ENCODE data around the gene DOCK9.

Gene DOCK9

GRCh38 chr13:98998831-98999638 lies 21.2 kb upstream of the DOCK9 start:
- peak in 1 of 2 donors; percentile 15 for DNase-seq (ENCODE audit: low read depth in 2 of 2)

- DNase-seq (ENCODE audit: low read depth in 2 of 2), result no peak
Observed at GRCh38 chr13:98997738-98998641, 20.1 kb upstream of the DOCK9 start.

GRCh38 chr13:98997011-98997730 lies 19.3 kb upstream of the DOCK9 start:
- no peak for DNase-seq (ENCODE audit: low read depth in 2 of 2)

GRCh38 chr13:98996046-98996445 lies 18.2 kb upstream of the DOCK9 start:
- DNase-seq (ENCODE audit: low read depth in 2 of 2), result no peak

GRCh38 chr13:98994896-98995295 lies 17.0 kb upstream of the DOCK9 start:
- no peak for DNase-seq (ENCODE audit: low read depth in 2 of 2)

- no peak for DNase-seq (ENCODE audit: low read depth in 2 of 2)
Observed at GRCh38 chr13:98994080-98994479, 16.2 kb upstream of the DOCK9 start.

- DNase-seq (ENCODE audit: low read depth in 2 of 2), result no peak
Observed at GRCh38 chr13:98992355-98992754, 14.5 kb upstream of the DOCK9 start.

GRCh38 chr13:98990701-98991100 lies 12.8 kb upstream of the DOCK9 start:
- DNase-seq (ENCODE audit: low read depth in 2 of 2), result no peak

GRCh38 chr13:98989469-98990235 lies 11.8 kb upstream of the DOCK9 start:
- no peak for DNase-seq (ENCODE audit: low read depth in 2 of 2)

GRCh38 chr13:98988780-98989179 lies 10.9 kb upstream of the DOCK9 start:
- no peak for DNase-seq (ENCODE audit: low read depth in 2 of 2)

- no peak for DNase-seq (ENCODE audit: low read depth in 2 of 2)
Observed at GRCh38 chr13:98988277-98988676, 10.4 kb upstream of the DOCK9 start.

- no peak for DNase-seq (ENCODE audit: low read depth in 2 of 2)
Observed at GRCh38 chr13:98987275-98987674, 9.4 kb upstream of the DOCK9 start.

GRCh38 chr13:98986226-98986846 lies 8.5 kb upstream of the DOCK9 start:
- DNase-seq (ENCODE audit: low read depth in 2 of 2), result no peak

- no peak for DNase-seq (ENCODE audit: low read depth in 2 of 2)
Observed at GRCh38 chr13:98985591-98985990, 7.7 kb upstream of the DOCK9 start.

GRCh38 chr13:98984983-98985382 lies 7.1 kb upstream of the DOCK9 start:
- no peak for DNase-seq (ENCODE audit: low read depth in 2 of 2)

- no peak for DNase-seq (ENCODE audit: low read depth in 2 of 2)
Observed at GRCh38 chr13:98984118-98984517, 6.3 kb upstream of the DOCK9 start.

GRCh38 chr13:98983182-98983581 lies 5.3 kb upstream of the DOCK9 start:
- no peak for DNase-seq (ENCODE audit: low read depth in 2 of 2)

- no peak for DNase-seq (ENCODE audit: low read depth in 2 of 2)
Observed at GRCh38 chr13:98981369-98982080, 3.7 kb upstream of the DOCK9 start.

GRCh38 chr13:98979012-98979660 lies 1.3 kb upstream of the DOCK9 start:
- DNase-seq (ENCODE audit: low read depth in 2 of 2), result no peak

GRCh38 chr13:98978280-98978679 lies 416 bp upstream of the DOCK9 start:
- DNase-seq (ENCODE audit: low read depth in 2 of 2), result no peak

Data from stimulated activated CD8-positive, alpha-beta memory T cell treated with anti-CD3 and anti-CD28 coated beads, Interleukin-15, amount 100 ng/mL, for 48 hours (primary cell).